GM18507 (cell line): ENCODE data around the gene TP63.
A peak's percentile ranks its signal among the peaks of the same experiment; 100 is the strongest.

Experiments
- DNase-seq: peaks from one replicate; pipeline ENCODE4 v3.0.0; 2011; ENCODE audit warnings: low read depth; ENCODE audit not compliant: insufficient read length; ENCODE audit errors: extremely low spot score
- FAIRE-seq: peaks from 2 replicates; lab custom pipeline; 2011; peaks lifted over from hg19 to GRCh38; lab: Jason Lieb, UNC

TP63 gene

DNA sequence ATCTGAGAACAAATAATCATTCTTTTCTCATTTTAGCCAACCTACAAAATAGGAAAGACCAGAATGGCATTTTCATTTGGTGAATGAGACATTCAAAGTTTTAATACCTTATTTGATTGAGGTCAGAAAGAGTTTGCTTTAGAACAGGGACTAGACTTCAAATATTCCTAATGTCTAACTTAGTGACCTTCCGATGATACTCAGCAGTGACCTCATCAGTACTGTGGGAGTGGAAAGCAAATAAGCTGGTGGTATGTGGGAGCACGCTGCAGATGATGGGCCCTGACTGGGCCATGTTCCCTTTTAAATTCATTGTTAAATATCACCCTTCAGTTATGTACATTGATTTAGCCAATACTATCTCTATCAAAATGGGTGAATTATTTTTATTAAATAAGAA, 266.2 kb downstream of the TP63 start:
- FAIRE-seq, result no peak
- no peak for DNase-seq

DNA sequence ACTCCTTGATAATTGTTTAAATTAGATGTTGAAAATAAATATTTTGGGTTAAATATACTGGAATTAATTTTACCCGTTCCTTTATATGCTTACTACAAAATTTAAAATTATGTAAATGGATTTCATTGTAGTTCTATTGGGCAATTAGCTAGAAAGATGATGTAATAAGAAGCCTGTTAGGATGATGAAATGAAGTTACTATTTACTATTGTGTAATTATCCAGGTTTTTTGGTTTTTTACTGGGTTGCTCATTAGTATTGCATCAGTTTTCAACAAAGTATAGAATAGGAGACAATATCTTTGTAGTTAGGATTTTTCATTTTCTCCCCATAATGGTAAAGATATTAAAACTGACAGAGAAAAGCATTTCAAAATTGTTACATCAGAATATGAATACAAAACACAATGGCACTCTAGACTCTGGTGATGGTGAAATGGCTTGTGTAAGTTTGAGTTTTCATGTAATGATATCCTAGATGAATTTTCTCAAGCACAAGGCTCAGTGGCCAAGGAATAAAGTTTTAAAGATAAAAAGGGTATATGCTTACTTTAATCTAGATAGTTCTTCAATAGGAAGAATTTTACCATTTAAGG, 267.5 kb downstream of the TP63 start:
- FAIRE-seq (no peak), DNase-seq (no peak)

GRCh38 chr3:189899186-189899585, 268.0 kb downstream of the TP63 start:
- FAIRE-seq, result no peak
- DNase-seq, result no peak

- FAIRE-seq (peak; percentile 21), DNase-seq (no peak)
Measured at GRCh38 chr3:189900578-189900977, 269.4 kb downstream of the TP63 start.

DNA sequence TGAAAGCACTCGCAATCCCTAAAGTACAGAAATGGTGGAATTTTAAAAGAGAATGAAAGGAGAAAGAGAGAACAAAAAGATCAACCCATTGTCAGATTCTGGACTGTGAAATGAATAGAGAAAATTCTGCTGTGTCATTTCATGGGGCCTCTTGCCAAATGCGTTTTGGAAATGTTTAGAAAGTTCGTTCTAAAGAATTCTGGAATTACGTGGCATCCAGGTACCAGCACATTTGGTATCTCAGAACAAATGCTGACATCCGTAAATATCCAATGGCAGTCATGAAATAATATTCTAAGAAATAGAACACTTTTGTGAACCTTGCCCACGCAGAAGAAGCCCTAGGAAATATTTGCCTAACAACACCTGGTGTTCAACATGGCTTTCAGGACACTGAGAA, 270.3 kb downstream of the TP63 start:
- DNase-seq (no peak), FAIRE-seq (no peak)

DNA sequence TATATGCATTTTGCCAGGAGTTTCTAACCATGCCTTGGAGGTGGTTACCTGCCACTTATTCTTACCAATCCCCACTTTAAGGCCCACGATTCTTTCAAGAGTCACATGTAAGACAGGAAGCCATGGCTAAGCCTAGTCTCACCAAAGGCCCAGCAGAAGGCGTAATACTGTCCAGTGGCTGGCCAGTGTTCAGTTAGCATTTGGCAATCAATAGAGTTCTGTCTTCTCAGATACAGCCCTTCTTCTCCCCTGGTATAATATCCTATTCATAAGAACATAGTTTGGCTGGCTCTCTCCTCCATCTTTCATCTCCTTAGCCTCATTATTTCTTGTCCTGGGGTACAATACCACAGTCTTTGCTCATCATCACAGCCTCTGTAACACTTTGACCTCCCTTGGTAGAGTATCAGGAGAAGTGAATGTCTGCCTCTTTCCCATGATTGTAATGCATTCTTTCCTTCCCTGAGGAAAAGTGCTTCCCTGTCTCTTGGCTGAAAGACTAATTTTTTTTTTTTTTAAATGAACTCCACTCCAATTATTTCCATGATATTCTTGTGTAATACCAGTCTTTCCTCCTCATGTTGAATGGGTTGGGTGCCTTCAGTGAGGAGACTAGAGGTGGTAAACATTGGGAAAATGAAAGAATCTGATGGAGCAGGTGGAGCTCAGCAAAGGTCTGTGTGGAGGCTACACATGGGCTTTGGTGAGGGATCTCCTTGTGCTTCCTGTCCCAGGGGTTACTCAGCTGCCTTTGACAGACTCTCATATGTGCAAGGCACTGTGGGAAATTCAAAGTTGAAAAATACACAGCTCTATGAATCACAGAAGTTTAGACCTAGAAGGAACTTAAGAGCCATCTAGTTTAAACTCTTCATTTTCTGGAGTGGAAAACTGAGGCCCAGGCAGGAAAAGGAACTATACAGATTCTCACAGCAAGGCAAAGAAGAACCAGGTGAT, 271.3 kb downstream of the TP63 start:
- FAIRE-seq, result no peak
- DNase-seq, result no peak

DNA sequence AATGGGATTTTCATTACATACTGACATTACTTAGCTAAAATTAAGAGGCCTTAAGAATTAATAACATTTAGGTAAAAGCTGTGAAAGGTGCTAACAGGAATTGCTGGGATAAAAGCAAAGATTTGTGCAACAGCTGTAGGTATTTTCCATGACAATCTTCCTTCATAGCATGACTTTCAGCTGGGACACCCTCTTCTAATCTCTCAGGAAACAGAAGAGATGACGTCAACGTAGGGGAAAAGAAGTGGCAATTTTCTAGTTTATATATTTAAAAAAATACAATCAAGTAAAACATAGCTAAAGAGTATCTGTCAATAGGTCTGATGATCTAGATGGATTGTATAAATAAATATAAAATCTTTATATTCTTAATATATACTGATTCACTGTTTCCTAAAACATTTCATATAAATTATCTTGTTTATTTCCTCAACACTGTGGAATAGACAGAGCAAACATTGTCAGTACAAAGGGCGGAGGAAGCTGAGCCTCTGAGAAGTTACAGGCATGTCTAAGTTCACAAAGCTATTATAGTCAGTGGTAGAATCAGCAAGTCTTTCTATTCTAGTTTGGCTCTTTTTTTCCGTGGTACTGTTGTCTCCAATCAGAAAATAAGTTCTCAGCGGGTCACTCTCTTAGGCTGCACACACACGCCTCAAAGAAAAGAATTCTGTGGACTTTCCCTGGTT, 272.5 kb downstream of the TP63 start:
- FAIRE-seq (no peak), DNase-seq (no peak)

GRCh38 chr3:189907803-189908202, 276.6 kb downstream of the TP63 start:
- DNase-seq (no peak), FAIRE-seq (no peak)

DNA sequence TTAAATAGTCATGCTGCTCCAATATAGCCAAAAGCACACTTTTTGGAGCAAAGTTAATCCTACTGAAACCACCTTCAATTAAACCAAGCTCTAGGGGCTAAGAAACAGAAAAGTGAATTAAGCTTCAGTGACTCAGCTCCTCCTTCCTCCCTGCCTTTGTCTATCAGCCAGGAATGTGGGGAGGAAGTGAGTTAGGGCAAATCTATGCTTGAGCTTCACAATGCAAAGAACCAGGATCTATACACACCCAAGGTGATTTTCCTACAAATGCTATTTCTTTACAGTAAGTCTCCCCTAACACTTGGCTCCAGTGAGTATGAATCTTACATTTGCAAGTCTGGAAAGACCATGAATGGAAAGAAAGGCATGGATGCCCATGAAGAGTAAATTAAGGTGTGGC, 277.5 kb downstream of the TP63 start:
- DNase-seq (no peak), FAIRE-seq (no peak)

DNA sequence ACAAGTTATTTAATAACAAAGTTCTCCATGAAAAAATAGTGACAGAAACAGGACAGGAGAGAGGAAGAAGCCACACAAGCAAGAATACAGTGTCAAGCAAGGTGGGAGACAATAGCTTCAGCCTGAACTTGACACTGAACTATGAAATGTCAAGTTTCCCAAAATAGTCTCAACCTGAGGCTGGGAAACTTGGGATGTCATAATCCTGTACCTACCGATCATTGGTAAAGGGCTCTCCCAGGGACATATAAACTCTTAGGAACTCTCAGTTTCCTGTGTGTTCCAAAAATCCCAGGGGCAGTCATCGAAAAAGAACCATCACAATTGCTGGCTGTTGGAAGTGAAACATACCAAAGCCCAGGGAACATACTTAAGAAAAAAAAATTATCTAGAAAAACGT, 277.9 kb downstream of the TP63 start:
- FAIRE-seq (no peak), DNase-seq (no peak)

GRCh38 chr3:189909573-189909972, 278.4 kb downstream of the TP63 start:
- DNase-seq (no peak), FAIRE-seq (no peak)

- FAIRE-seq, result no peak
Measured at GRCh38 chr3:189911001-189911400, 279.8 kb downstream of the TP63 start.

GRCh38 chr3:189914799-189915198, 283.6 kb downstream of the TP63 start:
- no peak for FAIRE-seq
- DNase-seq, result no peak

More at GRCh38 chr3:189911001-189911400, 279.8 kb downstream of the TP63 start:
- no peak for DNase-seq

GRCh38 chr3:189921770-189922169, 290.6 kb downstream of the TP63 start:
- FAIRE-seq (peak; percentile 31), DNase-seq (no peak)

GRCh38 chr3:189927975-189928895, 297.0 kb downstream of the TP63 start:
- no peak for FAIRE-seq
- DNase-seq, result no peak

DNA sequence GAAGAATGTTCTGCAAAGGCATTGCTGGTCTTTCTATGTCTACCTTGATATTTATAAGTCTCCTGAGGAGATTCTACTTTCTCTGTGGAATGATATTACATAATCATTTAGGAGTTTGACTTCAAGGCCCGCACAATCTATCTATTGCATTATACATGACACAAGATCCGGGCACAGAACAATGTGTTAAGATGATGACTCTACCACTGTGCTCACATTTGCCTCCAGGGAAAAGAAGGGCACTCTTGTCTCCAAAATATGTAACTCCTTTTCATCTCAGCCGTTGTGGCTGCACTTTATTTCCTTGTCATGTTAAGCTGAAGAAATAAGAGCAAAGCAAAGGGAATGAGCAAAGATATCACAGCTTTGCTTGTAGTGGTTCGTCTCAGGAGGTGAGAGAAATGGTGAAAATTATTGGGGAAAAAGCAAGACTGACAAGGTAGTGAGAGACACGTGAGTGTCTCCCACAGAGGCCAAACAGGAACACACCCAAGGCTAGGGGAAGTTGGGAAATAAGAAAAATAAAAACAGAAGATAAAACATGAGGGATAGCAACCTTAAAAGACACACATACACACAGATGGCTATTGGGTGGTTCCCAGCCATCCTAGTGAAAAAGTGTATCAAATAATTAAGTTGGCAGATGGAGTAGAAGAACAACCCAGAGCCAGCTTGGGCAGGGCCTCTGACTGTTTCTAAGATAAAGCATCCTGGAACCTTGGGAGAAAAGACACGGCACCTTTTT, 305.2 kb downstream of the TP63 start:
- DNase-seq (no peak), FAIRE-seq (no peak)

DNA sequence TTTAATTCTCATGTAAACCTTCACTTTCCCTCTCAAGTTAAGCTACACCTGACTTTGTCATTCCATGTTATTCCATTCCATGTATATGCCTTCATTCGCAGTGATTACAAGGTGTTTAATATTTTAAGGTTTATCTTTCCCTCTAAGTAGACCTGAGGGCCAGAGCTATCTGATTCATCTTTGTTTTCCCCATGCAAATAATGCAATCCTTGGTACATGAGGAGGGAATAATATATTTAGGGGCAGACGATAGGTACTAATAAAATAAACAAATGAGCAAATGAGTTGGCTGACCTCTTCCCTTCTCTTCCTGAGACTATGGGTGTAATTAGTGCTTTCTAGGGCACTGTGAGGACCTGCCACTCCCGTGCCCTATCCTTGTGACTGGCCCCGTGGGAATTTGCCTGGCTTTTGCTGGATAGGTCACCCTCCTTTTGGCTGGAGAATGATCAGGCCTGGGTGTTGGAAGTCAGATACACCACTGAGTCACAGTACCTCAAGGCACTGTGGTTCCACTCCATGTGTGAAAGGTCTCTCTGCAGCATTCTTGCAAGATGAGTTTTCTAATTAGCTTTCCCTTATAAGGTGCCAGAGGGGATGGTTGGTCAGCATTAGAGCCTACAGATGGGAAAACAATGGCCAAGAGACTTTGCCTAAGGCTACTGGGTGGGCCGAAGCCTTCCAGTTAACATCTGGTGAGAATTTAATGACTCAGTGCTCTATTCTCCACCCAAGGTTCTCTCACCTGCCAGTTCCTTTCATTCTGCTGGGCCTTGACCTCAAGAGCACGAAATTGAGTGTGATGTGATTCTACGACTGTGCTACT, 306.3 kb downstream of the TP63 start:
- DNase-seq, result no peak

GRCh38 chr3:189941125-189941524, 309.9 kb downstream of the TP63 start:
- no peak for FAIRE-seq
- no peak for DNase-seq

More for the DNA sequence above, 306.3 kb downstream of the TP63 start:
- no peak for FAIRE-seq
